ENCODE measurements around the gene HSPB3. TPM values are rescaled to one million over a fixed set of nuclear protein-coding genes. Genes with fewer than 3 reads are reported as not detected.

Gene HSPB3
- total and polyA plus RNA-seq, 2 of the 8 experiments (the other 6 are each of a cell fraction or from before 2014, with no cell fraction given), result not detected

- H3K18ac ChIP-seq (ENCODE audit: extremely low read depth, low read length), result no peak overlapping the region
- FAIRE-seq, result no peak
- TF ChIP-seq GTF2F1 (IDR thresholded peaks at IDR 0.05; ENCODE audit: borderline replicate concordance, low read depth, low read length) (no peak), ATF3 (IDR thresholded peaks at IDR 0.05; ENCODE audit: insufficient read depth, low read depth, low read length) (no peak), POLR2A (IDR thresholded peaks at IDR 0.05; ENCODE audit: control extremely low read depth in 1 of 2, low read depth in 2 of 2, low read length in 2 of 2) (no peak), KDM1A (IDR thresholded peaks at IDR 0.05; ENCODE audit: borderline replicate concordance, low read length) (no peak), CTCF (IDR thresholded peaks at IDR 0.05; ENCODE audit: control extremely low read depth in 1 of 3, insufficient read depth in 1 of 3, low read depth in 1 of 3, low read length in 3 of 3) (no peak), NANOG (IDR thresholded peaks at IDR 0.05; ENCODE audit: insufficient read depth, low read depth, low read length, poor library complexity, severe bottlenecking) (no peak), HDAC6 (IDR thresholded peaks at IDR 0.05; ENCODE audit: low read depth, low read length) (no peak), EZH2 (IDR thresholded peaks at IDR 0.05; ENCODE audit: low read depth, low read length, severe bottlenecking) (no peak), RFX5 (IDR thresholded peaks at IDR 0.05; ENCODE audit: borderline replicate concordance, low read depth, low read length) (no peak), SIN3A (conservative IDR thresholded peaks at IDR 0.05 in 1 of 2, IDR thresholded peaks at IDR 0.05 in 1 of 2; ENCODE audit: low read depth in 1 of 2, low read length in 2 of 2) (no peak), SP2 (IDR thresholded peaks at IDR 0.05; ENCODE audit: low read length) (no peak)
Measured at GRCh38 chr5:54476682-54477081, 21.2 kb downstream of the HSPB3 start.

More at GRCh38 chr5:54476682-54477081, 21.2 kb downstream of the HSPB3 start:
- Histone ChIP-seq H3K4me1 (replicated peaks in 1 of 4; ENCODE audit: control insufficient read depth in 3 of 4, insufficient read depth in 4 of 4, low read length in 3 of 4) (no peaks in the 10 kb centered on the region), H2BK15ac (ENCODE audit: low read length) (no peak overlapping the region), H3K9me3 (ENCODE audit: insufficient read depth in 2 of 2, low read depth in 1 of 2, low read length in 1 of 2) (no peaks in the 10 kb centered on the region; a peak in 1 of 4 replicates), H2BK12ac (ENCODE audit: low read depth, low read length) (no peak overlapping the region), H3K23ac (ENCODE audit: insufficient read length) (no peak overlapping the region), H3K9ac (replicated peaks in 1 of 4; ENCODE audit: extremely low read depth in 1 of 4, low read depth in 3 of 4, low read length in 3 of 4) (no peak overlapping the region), H2BK120ac (replicated peaks; ENCODE audit: low read depth, low read length) (no peak overlapping the region), H4K8ac (ENCODE audit: extremely low read depth, insufficient read depth, low read length) (no peak overlapping the region), H3K23me2 (ENCODE audit: low read depth, low read length) (no peaks in the 10 kb centered on the region), H2AFZ (ENCODE audit: low read length) (no peak overlapping the region), H4K20me1 (replicated peaks in 1 of 2; ENCODE audit: control insufficient read depth in 1 of 2, insufficient read depth in 2 of 2, low read length in 2 of 2) (no peaks in the 10 kb centered on the region), H2BK20ac (ENCODE audit: low read length) (no peak overlapping the region), H3K4me2 (ENCODE audit: insufficient read depth in 1 of 2, low read depth in 2 of 2, low read length in 2 of 2) (no peak overlapping the region), H3K56ac (replicated peaks; ENCODE audit: insufficient read length, low read depth, low read length) (no peak overlapping the region), H2AK5ac (ENCODE audit: low read depth, low read length) (no peak overlapping the region), H3K14ac (ENCODE audit: insufficient read length) (no peak overlapping the region), H3K36me3 (ENCODE audit: control insufficient read depth in 2 of 4, insufficient read depth in 4 of 4, low read length in 3 of 4) (no peaks in the 10 kb centered on the region), H3K27ac (ENCODE audit: low read depth, low read length) (no peak overlapping the region), H3K79me2 (ENCODE audit: control insufficient read depth in 1 of 2, insufficient read depth in 2 of 2, low read length in 2 of 2) (no peaks in the 10 kb centered on the region), H4K5ac (ENCODE audit: insufficient read length, low read depth, low read length) (no peak overlapping the region), H3K4me3 (ENCODE audit: extremely low read depth in 1 of 4, insufficient read depth in 2 of 4, low read depth in 3 of 4, low read length in 4 of 4) (no peak overlapping the region), H3K79me1 (ENCODE audit: low read depth, low read length) (no peaks in the 10 kb centered on the region), H4K91ac (replicated peaks; ENCODE audit: insufficient read length, low read length) (no peak overlapping the region), H2BK5ac (ENCODE audit: low read depth, low read length) (no peak overlapping the region), H3K27me3 (replicated peaks in 1 of 4; ENCODE audit: control insufficient read depth in 3 of 4, extremely low read depth in 1 of 4, insufficient read depth in 3 of 4, low read length in 3 of 4) (no peaks in the 10 kb centered on the region), H3K4ac (replicated peaks; ENCODE audit: insufficient read length, low read depth, low read length) (no peak overlapping the region)
- DNase-seq (ENCODE audit: low read depth in 1 of 2, low spot score in 2 of 2), result no peak
- POLR2A ChIA-PET (ENCODE audit: partially characterized antibody), result no interaction called here
- CTCF ChIA-PET (ENCODE audit: partially characterized antibody), result interaction anchor here (0.8 to 1.5 kb wide), 2 partner anchors 12 to 233 kb away, joined by 3 read pairs; no protein-coding TSS in a partner anchor
- 88% methylated on average over 2 of the region's 2 CpGs; no CpG with 5 or more reads in 1 of the 2 experiments for WGBS, 2 experiments (ENCODE audit: extremely low coverage in 1 of 2, insufficient coverage in 1 of 2, insufficient read length in 1 of 2, insufficient replicate concordance in 2 of 2, low coverage in 1 of 2, low lambda C conversion rate in 2 of 2, missing lambda C conversion rate in 1 of 2)

Data from H1 (cell line).